ENCODE data around the gene GEMIN4.
A peak's percentile ranks its signal among the peaks of the same experiment; 100 is the strongest.
"Not testable (repeated sequence)": the region's sequence is repeated elsewhere in the genome, so short reads cannot be mapped to it uniquely, and the experiment has no call there.

The GEMIN4 gene

DNA sequence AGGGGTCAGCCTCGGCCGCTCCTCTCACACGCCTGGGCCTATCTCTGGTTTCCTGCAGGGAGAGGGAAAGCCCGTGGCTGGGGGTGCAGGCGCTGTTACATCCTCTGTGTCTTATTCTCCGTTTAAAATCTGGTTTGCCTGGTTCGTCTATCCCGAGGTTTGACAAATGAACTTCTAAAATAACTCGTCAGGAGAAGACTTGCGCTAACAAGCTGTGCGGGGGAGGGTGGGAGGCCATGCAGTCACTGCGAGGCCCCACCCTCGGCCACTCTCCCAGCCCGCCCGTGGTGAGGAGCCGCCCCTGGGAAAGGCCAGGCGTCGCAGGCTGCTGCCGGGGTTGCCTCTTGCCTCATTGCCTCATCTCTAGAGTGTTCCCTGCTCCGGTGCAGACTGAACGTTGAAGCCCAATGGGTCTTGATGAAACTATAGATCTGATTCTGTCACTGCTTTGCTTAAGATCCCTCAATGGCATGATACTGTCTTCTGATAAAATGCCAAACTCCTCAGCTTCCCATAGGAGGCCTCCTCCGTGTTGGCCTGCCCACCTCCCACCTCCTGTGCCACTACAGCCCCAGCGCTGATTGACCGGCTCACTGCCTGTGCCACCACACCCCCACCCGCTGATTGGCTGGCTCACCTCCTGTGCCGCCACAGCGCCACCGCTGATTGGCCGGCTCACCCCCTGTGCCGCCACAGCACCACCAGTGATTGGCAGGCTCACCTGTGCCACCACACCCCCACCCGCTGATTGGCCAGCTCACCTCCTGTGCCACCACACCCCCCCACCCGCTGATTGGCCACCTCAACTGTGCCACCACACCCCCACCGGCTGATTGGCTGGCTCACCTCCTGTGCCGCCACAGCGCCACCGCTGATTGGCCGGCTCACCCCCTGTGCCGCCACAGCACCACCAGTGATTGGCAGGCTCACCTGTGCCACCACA is 38.1 kb upstream of the GEMIN4 start:
- H3K27me3 Mint-ChIP-seq; H3K27ac Mint-ChIP-seq; H3K9me3 Mint-ChIP-seq; H3K4me3 Mint-ChIP-seq; intact Hi-C loops (cut with micrococcal nuclease); H3K4me1 Mint-ChIP-seq (ENCODE audit: low read depth): not testable (repeated sequence)
- H3K36me3 Mint-ChIP-seq (ENCODE audit: low read depth), result peaks cover 76% of the 10 kb centered on the region

DNA sequence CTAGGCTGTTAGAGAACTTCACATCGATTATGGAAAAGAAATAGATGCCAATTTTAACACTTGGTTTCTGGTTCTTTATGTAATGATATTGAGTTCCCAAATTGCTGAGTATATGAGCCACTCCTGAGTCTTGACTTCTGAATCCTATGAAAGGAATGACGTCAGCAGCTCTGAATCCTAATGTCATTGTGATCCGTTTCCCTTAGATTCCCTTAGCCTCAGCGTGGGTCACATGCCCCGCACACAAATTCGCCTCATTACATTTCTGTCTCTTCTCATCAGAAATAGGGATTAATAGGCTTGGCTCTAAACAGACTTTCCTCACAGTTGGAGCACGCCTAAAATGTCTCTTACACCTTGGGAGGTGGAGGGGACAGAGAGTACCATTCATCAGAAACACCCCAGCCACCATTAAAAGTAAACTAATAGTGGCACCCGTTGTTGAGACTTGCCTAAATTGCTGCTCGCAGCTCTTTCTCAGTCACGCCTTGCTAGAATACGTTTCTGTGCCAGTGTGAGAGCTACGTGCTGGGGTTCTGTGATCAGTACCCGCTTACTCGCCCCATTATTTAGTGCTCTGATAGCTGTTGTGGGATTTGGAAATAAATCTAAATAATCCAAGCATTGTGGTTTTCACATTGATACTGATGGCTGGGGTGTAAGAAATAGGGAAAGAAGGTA is 37.2 kb upstream of the GEMIN4 start:
- Mint-ChIP-seq H3K27ac (no peak overlapping the region), H3K9me3 (no peaks in the 10 kb centered on the region), H3K4me3 (no peak overlapping the region), H3K36me3 (ENCODE audit: low read depth) (peaks cover 79% of the 10 kb centered on the region), H3K27me3 (no peaks in the 10 kb centered on the region), H3K4me1 (ENCODE audit: low read depth) (peaks cover under 1% of the 10 kb centered on the region)
- intact Hi-C loops (cut with micrococcal nuclease), result no loop called here

DNA sequence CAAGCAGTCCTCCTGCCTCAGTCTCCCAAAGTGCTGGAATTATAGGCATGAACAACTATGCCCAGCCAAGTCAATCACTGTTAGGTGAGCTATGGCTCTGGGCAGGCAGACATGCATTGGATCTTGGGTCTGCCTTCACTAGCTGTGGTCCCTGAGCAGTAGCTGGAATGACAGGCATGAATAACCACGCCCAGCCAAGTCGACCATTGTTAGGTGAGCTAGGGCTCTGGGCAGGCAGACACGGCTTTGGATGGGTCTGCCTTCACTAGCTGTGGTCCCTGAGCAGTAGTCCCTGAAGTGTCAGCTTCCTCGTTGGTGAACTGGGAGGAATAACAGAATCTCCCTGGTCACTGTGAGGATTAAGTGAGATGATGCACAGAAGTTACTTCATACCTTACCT is 36.5 kb upstream of the GEMIN4 start:
- Mint-ChIP-seq H3K4me1 (ENCODE audit: low read depth) (no peaks in the 10 kb centered on the region), H3K4me3 (no peak overlapping the region), H3K36me3 (ENCODE audit: low read depth) (peaks cover 86% of the 10 kb centered on the region), H3K27ac (no peak overlapping the region), H3K9me3 (no peaks in the 10 kb centered on the region), H3K27me3 (no peaks in the 10 kb centered on the region)
- intact Hi-C loops (cut with micrococcal nuclease), result no loop called here

DNA sequence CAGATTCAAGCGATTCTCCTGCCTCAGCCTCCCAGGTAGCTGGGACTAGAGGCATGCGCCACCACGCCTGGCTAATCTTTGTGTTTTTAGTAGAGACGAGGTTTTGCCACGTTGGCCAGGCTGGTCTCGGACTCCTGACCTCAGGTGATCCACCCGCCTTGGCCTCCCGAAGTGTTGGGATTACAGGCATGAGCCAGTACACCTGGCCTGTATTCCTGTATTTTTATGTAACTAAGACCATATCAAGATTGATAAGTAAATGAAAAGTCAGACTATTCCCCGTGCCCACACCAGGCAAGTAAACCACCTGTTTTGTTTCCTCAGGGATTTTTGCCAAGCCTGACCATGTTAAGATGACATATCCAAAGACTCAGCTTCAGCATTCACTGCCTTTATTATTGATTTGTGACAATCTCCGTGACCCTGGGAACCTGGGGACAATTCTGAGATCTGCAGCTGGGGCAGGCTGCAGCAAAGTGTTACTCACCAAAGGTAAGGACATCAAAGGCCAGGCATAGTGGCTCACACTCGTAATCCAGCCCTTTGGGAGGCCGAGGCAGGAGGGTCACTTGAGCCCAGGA is 35.7 kb upstream of the GEMIN4 start:
- intact Hi-C loops (cut with micrococcal nuclease), result no loop called here
- no peak overlapping the region for H3K4me3 Mint-ChIP-seq
- H3K27me3 Mint-ChIP-seq, result no peaks in the 10 kb centered on the region
- H3K9me3 Mint-ChIP-seq, result no peaks in the 10 kb centered on the region
- no peak overlapping the region for H3K27ac Mint-ChIP-seq
- peaks cover 7% of the 10 kb centered on the region for H3K4me1 Mint-ChIP-seq (ENCODE audit: low read depth)
- H3K36me3 Mint-ChIP-seq (ENCODE audit: low read depth), result peaks cover 80% of the 10 kb centered on the region

DNA sequence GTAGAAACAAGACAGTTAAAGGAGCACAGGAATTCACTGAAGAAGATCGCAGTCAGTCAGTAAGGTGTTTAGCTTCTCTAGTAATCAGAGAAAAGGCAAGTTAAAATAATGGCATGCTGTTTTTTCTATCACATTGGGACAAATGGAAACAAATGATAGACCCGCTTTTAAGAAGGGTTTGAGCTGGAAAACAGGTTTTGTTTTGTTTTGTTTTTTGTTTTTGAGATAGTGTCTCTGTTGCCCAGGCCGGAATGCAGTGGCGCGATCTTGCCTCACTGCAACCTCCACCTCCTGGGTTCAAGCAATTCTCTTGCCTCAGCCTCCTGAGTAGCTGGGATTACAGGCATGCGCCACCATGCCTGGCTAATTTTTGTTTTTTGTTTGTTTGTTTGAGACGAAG is 33.8 kb upstream of the GEMIN4 start:
- intact Hi-C loops (cut with micrococcal nuclease); H3K9me3 Mint-ChIP-seq; H3K27me3 Mint-ChIP-seq; H3K27ac Mint-ChIP-seq; H3K4me3 Mint-ChIP-seq: not testable (repeated sequence)
- Mint-ChIP-seq H3K4me1 (ENCODE audit: low read depth) (peaks cover 17% of the 10 kb centered on the region), H3K36me3 (ENCODE audit: low read depth) (peaks cover 73% of the 10 kb centered on the region)

DNA sequence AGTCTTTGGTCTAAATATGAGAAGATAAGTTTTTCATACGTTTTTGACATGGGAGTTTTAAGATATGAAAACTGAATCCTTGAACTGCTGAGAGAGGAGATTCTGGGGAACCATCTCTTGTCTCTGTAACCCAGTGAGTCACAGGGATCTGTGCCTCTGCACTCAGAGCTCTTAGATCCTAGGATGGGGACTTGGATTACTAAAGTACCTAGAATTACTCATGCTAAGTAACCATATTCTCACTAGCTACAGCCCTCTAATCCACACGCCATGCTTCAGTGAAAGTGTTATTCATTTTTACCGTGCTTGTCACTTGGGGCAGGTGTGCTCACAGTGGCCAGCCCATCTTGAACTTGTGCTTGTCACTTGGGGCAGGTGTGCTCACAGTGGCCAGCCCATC is 32.1 kb upstream of the GEMIN4 start:
- Mint-ChIP-seq H3K27ac (no peak overlapping the region), H3K36me3 (ENCODE audit: low read depth) (peaks cover 67% of the 10 kb centered on the region), H3K4me3 (no peak overlapping the region), H3K9me3 (no peaks in the 10 kb centered on the region), H3K4me1 (ENCODE audit: low read depth) (peaks cover 23% of the 10 kb centered on the region), H3K27me3 (no peaks in the 10 kb centered on the region)
- intact Hi-C loops (cut with micrococcal nuclease), result loop anchor here (5.0 kb wide), 1 partner anchor 213 kb away; the partner anchor contains the start of gene TIMM22

DNA sequence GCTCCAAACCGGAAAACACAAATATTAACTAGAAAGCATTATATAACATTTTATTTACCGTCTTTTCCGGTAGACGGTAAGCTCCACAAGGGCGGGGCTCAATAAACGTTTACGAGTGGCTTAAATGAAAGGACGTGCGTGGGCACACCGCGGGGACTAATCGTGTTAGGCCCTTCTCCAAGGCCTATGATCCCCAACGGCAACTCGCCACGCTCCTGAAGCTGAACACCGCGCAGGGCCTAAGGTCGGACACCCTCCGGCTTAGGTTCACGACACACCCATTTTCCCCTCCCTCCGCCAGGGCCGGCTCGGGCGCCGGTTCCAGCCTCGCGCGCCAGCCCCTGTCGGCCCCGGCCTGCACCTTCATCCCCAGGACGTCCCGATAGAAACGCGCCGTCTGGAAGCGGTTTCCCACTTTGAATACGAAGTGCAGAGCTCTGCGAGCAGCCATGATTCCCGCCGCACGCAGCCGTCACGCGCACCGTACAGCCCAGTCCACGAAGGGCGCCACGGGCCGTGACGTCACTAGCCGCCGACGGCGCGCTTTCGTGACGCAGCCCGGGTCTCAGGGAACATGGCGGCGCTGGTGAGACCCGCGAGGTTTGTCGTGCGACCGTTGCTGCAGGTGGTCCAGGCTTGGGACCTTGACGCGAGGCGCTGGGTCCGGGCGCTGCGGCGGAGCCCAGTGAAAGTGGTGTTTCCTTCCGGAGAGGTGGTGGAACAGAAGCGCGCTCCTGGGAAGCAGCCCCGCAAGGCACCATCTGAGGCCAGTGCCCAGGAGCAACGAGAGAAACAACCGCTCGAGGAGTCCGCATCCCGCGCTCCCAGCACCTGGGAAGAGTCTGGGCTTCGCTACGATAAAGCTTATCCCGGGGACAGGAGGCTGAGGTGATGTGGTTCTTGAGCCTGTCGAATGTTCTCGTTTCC is 30.0 kb upstream of the GEMIN4 start, which contains the start of the genes GLOD4 and MRM3:
GLOD4 (minus strand) TSS at position 476 of the 927 bp plus-strand sequence; CDS start at position 451, 25 bp downstream.
MRM3 (plus strand) TSS at position 549 of the 927 bp plus-strand sequence; CDS start at position 575, 26 bp downstream.
- H3K4me1 Mint-ChIP-seq (ENCODE audit: low read depth), result peaks cover 23% of the 10 kb centered on the region
- intact Hi-C loops (cut with micrococcal nuclease), result loop anchor here (5.0 kb wide), 1 partner anchor 215 kb away; the partner anchor contains the start of gene TIMM22
- H3K9me3 Mint-ChIP-seq, result no peaks in the 10 kb centered on the region
- H3K27ac Mint-ChIP-seq, result peak within 1 kb of the TSS; percentile 98
- H3K36me3 Mint-ChIP-seq (ENCODE audit: low read depth), result peaks cover 66% of the 10 kb centered on the region
- peak within 1 kb of the TSS; percentile 96 for H3K4me3 Mint-ChIP-seq
- H3K27me3 Mint-ChIP-seq, result no peaks in the 10 kb centered on the region

DNA sequence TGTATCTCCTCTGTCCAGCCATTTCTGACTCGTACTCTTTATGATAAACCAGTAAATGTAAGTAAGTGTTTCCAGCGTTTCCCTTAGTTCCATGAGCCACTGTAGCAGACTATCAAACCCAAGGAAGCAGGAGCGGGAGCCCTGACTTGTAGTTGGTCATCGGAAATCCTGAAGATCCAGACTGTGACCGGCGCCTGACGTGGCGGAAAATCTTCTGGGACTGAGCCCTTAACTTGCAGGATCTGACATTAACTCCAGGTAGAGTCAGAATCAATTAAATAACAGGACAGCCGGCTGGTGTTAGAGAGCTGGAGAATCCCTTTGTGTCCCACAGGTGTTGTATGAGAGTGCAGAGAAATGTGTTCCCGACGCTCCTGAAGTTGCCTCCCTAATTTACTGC is 26.0 kb upstream of the GEMIN4 start:
- Mint-ChIP-seq H3K4me3 (no peak overlapping the region), H3K27me3 (no peaks in the 10 kb centered on the region), H3K4me1 (ENCODE audit: low read depth) (peaks cover 26% of the 10 kb centered on the region), H3K36me3 (ENCODE audit: low read depth) (peaks cover 84% of the 10 kb centered on the region), H3K27ac (no peak overlapping the region), H3K9me3 (no peaks in the 10 kb centered on the region)
- intact Hi-C loops (cut with micrococcal nuclease), result no loop called here

DNA sequence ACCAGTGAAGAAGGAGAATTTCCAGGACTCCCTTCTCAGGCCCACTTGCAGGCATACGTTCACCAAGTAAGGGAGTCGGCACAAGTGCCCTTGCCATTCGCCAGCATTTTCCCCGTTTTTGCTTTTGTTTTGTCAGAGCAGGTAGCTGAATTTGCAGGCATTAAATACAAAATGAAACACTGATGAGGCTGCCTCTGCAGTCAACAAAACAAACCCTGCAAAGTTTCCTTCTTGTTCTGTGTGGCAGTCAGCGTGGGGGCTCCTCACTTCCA is 22.2 kb upstream of the GEMIN4 start:
- intact Hi-C loops (cut with micrococcal nuclease), result no loop called here
- Mint-ChIP-seq H3K36me3 (ENCODE audit: low read depth) (peaks cover 93% of the 10 kb centered on the region), H3K27ac (no peak overlapping the region), H3K4me3 (no peak overlapping the region), H3K27me3 (no peaks in the 10 kb centered on the region), H3K9me3 (no peaks in the 10 kb centered on the region), H3K4me1 (ENCODE audit: low read depth) (peaks cover 6% of the 10 kb centered on the region)

DNA sequence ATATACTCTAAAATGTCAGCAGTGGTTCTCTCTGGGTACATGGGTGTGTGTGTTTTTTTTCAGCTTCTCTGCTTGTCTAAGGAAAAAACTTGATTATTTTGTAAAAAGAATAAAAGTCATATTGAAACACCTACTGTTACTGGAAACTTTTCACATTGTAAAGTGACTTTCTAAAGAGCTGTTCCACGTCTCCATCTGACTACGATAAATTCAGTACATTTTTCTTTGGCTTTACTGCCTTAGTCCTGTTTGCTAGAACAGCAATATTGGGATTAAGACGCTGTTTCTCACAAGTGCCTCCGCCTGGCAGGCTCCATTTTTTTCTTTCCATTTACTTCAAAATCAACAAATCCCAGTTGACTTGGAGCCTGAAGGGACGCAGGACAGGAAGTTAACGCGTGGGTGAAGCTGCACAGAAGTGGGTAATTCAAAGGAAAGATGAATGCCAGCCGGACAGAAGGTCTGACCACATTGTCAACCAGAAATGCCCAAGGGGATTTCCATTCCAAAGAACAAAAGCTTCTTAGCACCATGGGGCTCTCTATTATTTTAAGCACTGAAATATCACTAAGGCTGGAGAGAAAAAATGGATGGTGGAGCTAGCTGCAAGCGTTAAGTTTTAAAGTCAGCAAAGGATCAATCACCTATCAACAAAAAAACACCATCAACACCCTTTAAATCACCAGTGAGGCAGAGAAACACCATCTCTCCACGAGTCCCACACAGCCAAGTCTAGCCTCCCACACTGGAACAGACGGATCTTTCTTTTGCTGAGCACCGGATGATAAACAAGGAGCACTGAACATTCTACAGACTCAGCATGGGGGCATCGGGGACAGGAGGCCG is 21.6 kb upstream of the GEMIN4 start:
- peaks cover 96% of the 10 kb centered on the region for H3K36me3 Mint-ChIP-seq (ENCODE audit: low read depth)
- H3K27ac Mint-ChIP-seq, result no peak overlapping the region
- H3K9me3 Mint-ChIP-seq, result no peaks in the 10 kb centered on the region
- H3K4me1 Mint-ChIP-seq (ENCODE audit: low read depth), result peaks cover 6% of the 10 kb centered on the region
- intact Hi-C loops (cut with micrococcal nuclease), result no loop called here
- H3K27me3 Mint-ChIP-seq, result no peaks in the 10 kb centered on the region
- H3K4me3 Mint-ChIP-seq, result no peak overlapping the region

DNA sequence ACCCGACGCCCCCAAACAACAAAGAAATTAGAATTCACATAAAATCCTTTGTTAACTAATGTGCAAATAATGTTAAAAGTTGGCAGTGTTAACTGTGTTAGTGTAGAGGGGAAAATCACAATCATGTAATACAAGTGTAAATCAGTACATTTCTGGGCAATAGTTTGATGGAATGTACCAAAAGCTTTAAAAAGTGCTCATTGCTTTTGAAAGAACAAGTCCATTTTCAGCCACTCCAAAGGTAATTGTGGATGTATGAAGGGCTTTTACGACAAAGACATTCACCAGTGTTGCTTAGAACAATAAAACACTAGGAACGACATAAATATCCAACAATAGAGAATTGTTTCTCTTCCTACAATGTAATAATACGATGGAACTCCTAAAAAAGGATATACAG is 21.0 kb upstream of the GEMIN4 start:
- intact Hi-C loops (cut with micrococcal nuclease), result no loop called here
- no peak overlapping the region for H3K4me3 Mint-ChIP-seq
- no peaks in the 10 kb centered on the region for H3K27me3 Mint-ChIP-seq
- H3K27ac Mint-ChIP-seq, result no peak overlapping the region
- H3K36me3 Mint-ChIP-seq (ENCODE audit: low read depth), result peaks cover 96% of the 10 kb centered on the region
- H3K4me1 Mint-ChIP-seq (ENCODE audit: low read depth), result peaks cover 6% of the 10 kb centered on the region
- no peaks in the 10 kb centered on the region for H3K9me3 Mint-ChIP-seq

DNA sequence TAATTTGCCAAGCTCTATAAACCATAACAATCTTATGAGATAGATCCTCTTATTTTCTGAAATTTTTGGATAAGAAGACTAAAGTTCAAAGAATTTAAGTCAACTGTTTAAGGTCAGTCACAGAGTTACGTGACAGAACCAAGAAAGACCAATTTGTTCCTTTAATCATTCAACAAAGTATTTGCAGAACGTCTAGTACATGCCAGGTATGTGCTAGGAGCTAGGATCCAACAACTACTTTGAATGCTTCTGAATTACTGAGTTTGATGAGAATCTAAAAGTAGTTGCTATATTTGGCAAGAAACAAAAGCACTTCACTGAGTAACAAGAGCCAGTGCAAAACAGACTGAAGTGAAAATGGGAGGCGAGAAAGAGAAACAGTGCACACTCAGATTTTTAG is 15.0 kb upstream of the GEMIN4 start:
- H3K9me3 Mint-ChIP-seq, result no peaks in the 10 kb centered on the region
- no peak overlapping the region for H3K27ac Mint-ChIP-seq
- H3K4me1 Mint-ChIP-seq (ENCODE audit: low read depth), result no peaks in the 10 kb centered on the region
- no peak overlapping the region for H3K4me3 Mint-ChIP-seq
- H3K27me3 Mint-ChIP-seq, result no peaks in the 10 kb centered on the region
- peaks cover 92% of the 10 kb centered on the region for H3K36me3 Mint-ChIP-seq (ENCODE audit: low read depth)
- intact Hi-C loops (cut with micrococcal nuclease), result no loop called here

DNA sequence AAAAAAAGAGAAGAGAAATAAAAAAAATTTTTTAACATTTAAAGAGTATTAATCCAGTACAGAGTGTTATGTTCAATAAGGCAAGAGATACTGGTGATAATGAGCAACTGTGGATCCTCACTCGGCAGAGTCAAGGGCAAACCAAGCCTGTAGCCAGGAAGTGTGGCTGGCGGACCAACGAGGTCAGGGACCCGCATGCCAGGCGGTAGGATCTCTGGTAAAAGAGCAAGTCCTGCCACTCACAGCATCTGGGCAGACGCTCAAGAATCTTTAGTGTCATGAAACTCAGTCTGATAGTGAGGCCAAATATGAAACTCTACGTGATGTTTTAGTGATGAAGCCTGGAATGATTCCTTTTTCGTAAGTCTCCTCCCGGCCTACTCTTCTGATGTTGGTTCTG is 8.3 kb upstream of the GEMIN4 start:
- H3K27ac Mint-ChIP-seq, result no peak overlapping the region
- peaks cover 90% of the 10 kb centered on the region for H3K36me3 Mint-ChIP-seq (ENCODE audit: low read depth)
- H3K4me1 Mint-ChIP-seq (ENCODE audit: low read depth), result no peaks in the 10 kb centered on the region
- intact Hi-C loops (cut with micrococcal nuclease), result no loop called here
- no peaks in the 10 kb centered on the region for H3K9me3 Mint-ChIP-seq
- no peaks in the 10 kb centered on the region for H3K27me3 Mint-ChIP-seq
- H3K4me3 Mint-ChIP-seq, result no peak overlapping the region
